Prostate gland (tissue), 2 donors: Measurements from ENCODE around the gene ENTPD1.

ENCODE experiments used
- POLR2A ChIP-seq: fragments of 450-650 bp; IDR thresholded peaks from one replicate; pipeline ENCODE4 v1.6.1; 2016; ENCODE audit warnings: antibody characterized with exemption, mild to moderate bottlenecking
- POLR2AphosphoS5 ChIP-seq: sonication (generic); formaldehyde crosslinking; IDR thresholded peaks from one replicate; pipeline ENCODE4 v1.6.1; 2017; ENCODE audit warnings: antibody characterized with exemption
- TF ChIP-seq, protein P1 (sequence below), 4 experiments: fragments of 200-600 bp in 2 of 4; fragments of 450-650 bp in 2 of 4; sonication (generic) in 2 of 4; IDR thresholded peaks; 1 replicate in 3 of 4; 2 replicates in 1 of 4; pipeline ENCODE4 v1.5.1; 2016 to 2019; ENCODE audit warnings: antibody characterized with exemption in 4 of 4, mild to moderate bottlenecking in 2 of 4, moderate library complexity in 2 of 4

GRCh38 chr10:95864906-95865813, 109.2 kb downstream of the ENTPD1 start:
- TF ChIP-seq, protein P1, sequence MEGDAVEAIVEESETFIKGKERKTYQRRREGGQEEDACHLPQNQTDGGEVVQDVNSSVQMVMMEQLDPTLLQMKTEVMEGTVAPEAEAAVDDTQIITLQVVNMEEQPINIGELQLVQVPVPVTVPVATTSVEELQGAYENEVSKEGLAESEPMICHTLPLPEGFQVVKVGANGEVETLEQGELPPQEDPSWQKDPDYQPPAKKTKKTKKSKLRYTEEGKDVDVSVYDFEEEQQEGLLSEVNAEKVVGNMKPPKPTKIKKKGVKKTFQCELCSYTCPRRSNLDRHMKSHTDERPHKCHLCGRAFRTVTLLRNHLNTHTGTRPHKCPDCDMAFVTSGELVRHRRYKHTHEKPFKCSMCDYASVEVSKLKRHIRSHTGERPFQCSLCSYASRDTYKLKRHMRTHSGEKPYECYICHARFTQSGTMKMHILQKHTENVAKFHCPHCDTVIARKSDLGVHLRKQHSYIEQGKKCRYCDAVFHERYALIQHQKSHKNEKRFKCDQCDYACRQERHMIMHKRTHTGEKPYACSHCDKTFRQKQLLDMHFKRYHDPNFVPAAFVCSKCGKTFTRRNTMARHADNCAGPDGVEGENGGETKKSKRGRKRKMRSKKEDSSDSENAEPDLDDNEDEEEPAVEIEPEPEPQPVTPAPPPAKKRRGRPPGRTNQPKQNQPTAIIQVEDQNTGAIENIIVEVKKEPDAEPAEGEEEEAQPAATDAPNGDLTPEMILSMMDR (IDR thresholded peaks at IDR 0.05) = peak in 3 of 4 experiments; percentile 34 to 41 (median 38)
- TF ChIP-seq POLR2A (no peak), POLR2AphosphoS5 (no peak)
